Smooth muscle cell (in vitro differentiated cells): ENCODE measurements around the gene BTK. TPM values are rescaled to one million over a fixed set of nuclear protein-coding genes. Genes with fewer than 3 reads are reported as not detected.

Experiments
- DNase-seq: peaks from one replicate; lab custom pipeline; 2025; ENCODE audit not compliant: unreplicated experiment; lab: John Stamatoyannopoulos, UW
- H2AFZ ChIP-seq: fragments of 200-600 bp; sonication (generic); 2 replicates; pipeline ENCODE4 v1.6.0; 2016; ENCODE audit warnings: antibody characterized with exemption, low read depth, mild to moderate bottlenecking
- H3F3A ChIP-seq: fragments of 200-600 bp; sonication (generic); 2 replicates; pipeline ENCODE4 v1.6.0; 2017; ENCODE audit warnings: antibody characterized with exemption, low read depth
- H3K27ac ChIP-seq: fragments of 200-600 bp; sonication (generic); 2 replicates; pipeline ENCODE4 v1.5.1; 2016; ENCODE audit warnings: low read depth, mild to moderate bottlenecking
- H3K27me3 ChIP-seq: fragments of 200-600 bp; sonication (generic); 2 replicates; pipeline ENCODE4 v1.6.1; 2016; ENCODE audit warnings: low read depth, mild to moderate bottlenecking
- H3K36me3 ChIP-seq: fragments of 200-600 bp; sonication (generic); 2 replicates; pipeline ENCODE4 v1.5.1; 2016; ENCODE audit warnings: low read depth
- H3K4me1 ChIP-seq: fragments of 200-600 bp; sonication (generic); 2 replicates; pipeline ENCODE4 v1.5.1; 2016; ENCODE audit warnings: low read depth
- H3K4me2 ChIP-seq: fragments of 200-600 bp; sonication (generic); 2 replicates; pipeline ENCODE4 v1.6.0; 2016; ENCODE audit warnings: mild to moderate bottlenecking
- H3K4me3 ChIP-seq: fragments of 200-600 bp; sonication (generic); 2 replicates; pipeline ENCODE4 v1.5.1; 2016; ENCODE audit warnings: mild to moderate bottlenecking
- H3K79me2 ChIP-seq: fragments of 200-600 bp; sonication (generic); 2 replicates; pipeline ENCODE4 v1.6.0; 2016; ENCODE audit warnings: low read depth, mild to moderate bottlenecking
- H3K9ac ChIP-seq: fragments of 200-600 bp; sonication (generic); 2 replicates; pipeline ENCODE4 v1.6.0; 2016; ENCODE audit warnings: low read depth
- H3K9me3 ChIP-seq: fragments of 200-600 bp; sonication (generic); replicated peaks from 2 replicates; pipeline ENCODE4 v1.5.1; 2016; ENCODE audit warnings: low read depth
- H4K20me1 ChIP-seq: fragments of 200-600 bp; sonication (generic); 2 replicates; pipeline ENCODE4 v1.6.0; 2016; ENCODE audit warnings: low read depth
- WGBS: methylation state at CpG from one replicate; pipeline ENCODE4 v1.1.7; 2016; ENCODE audit warnings: low lambda C conversion rate; 5-methylcytosine and 5-hydroxymethylcytosine counted together
- polyA plus RNA-seq: library from polyadenylated mRNA; unstranded; fragments of >200 nt; fragmentation: Nextera tagmentation; extraction: Ambion mirVana; gene quantifications from 2 replicates; pipeline ENCODE4 v1.2.1, GENCODE V29; 2016
- total RNA-seq: library from RNA; depleted of rRNA; stranded (reverse); fragments of >200 nt; gene quantifications from 2 replicates; pipeline ENCODE4 v1.2.3, GENCODE V29; 2014
- TF ChIP-seq, protein P1 (sequence below): fragments of 200-600 bp; sonication (generic); IDR thresholded peaks from 2 replicates; pipeline ENCODE4 v1.5.1; 2017; ENCODE audit warnings: borderline replicate concordance, mild to moderate bottlenecking, antibody characterized with exemption; ENCODE audit not compliant: insufficient read depth, poor library complexity, severe bottlenecking

Gene BTK
- total and polyA plus RNA-seq, 2 experiments from 2014 or later, result 0.72 TPM; not detected in 1

DNA sequence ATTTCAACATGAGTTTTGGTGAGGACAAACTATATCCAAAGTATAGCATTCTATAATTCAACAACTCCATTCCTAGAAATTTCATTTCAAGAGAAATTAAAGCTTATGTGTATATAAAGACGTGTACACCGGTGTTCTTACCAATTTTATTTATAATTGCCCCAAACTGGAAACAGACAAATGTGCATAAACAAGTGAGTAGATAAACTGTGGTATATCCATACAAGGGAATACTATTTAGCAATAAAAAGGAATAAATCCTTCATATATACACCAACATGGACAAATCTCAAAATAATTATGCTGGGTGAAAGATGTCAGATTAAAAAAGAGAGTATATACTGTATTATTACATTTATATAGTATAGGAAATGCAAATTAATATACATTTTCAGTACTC is 42.0 kb upstream of the BTK start:
- no peak overlapping the region for H3K4me2 ChIP-seq
- TF ChIP-seq, protein P1, sequence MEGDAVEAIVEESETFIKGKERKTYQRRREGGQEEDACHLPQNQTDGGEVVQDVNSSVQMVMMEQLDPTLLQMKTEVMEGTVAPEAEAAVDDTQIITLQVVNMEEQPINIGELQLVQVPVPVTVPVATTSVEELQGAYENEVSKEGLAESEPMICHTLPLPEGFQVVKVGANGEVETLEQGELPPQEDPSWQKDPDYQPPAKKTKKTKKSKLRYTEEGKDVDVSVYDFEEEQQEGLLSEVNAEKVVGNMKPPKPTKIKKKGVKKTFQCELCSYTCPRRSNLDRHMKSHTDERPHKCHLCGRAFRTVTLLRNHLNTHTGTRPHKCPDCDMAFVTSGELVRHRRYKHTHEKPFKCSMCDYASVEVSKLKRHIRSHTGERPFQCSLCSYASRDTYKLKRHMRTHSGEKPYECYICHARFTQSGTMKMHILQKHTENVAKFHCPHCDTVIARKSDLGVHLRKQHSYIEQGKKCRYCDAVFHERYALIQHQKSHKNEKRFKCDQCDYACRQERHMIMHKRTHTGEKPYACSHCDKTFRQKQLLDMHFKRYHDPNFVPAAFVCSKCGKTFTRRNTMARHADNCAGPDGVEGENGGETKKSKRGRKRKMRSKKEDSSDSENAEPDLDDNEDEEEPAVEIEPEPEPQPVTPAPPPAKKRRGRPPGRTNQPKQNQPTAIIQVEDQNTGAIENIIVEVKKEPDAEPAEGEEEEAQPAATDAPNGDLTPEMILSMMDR, result no peak
- H3K4me3 ChIP-seq, result no peak overlapping the region
- H3K4me1 ChIP-seq, result no peaks in the 10 kb centered on the region
- peaks cover 9% of the 10 kb centered on the region for H3K9me3 ChIP-seq
- DNase-seq, result no peak
- no peak overlapping the region for H2AFZ ChIP-seq
- no peaks in the 10 kb centered on the region for H4K20me1 ChIP-seq
- H3K36me3 ChIP-seq, result no peaks in the 10 kb centered on the region
- no peaks in the 10 kb centered on the region for H3K27me3 ChIP-seq
- no peak overlapping the region for H3K27ac ChIP-seq
- WGBS, result 80% methylated on average over 2 of the region's 2 CpGs
- H3F3A ChIP-seq, result peaks cover 3% of the 10 kb centered on the region
- H3K9ac ChIP-seq, result no peak overlapping the region
- H3K79me2 ChIP-seq, result no peaks in the 10 kb centered on the region

DNA sequence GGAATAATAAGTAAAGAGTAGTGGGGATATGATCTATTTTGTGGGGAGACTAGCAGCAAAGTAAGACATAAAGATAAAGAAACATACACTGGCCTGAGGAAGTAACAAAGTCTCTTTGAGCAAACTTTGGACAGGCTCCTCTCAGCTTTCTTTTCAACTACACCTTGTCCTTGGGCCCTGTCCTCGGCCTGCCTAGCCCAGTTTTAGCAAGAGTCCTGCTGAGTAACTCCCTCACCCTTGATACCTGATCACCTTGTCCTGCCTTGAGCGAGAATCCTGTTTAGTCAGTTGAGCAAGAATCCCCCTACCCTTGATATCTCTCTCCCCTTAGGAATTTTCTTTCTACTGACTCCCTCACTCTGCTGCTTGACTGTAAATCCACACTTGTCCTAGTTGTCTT is 33.5 kb upstream of the BTK start:
- 45% methylated on average over 2 of the region's 2 CpGs for WGBS
- peak overlapping the region; percentile 84 for H3K27ac ChIP-seq
- DNase-seq, result no peak
- H3K36me3 ChIP-seq, result no peaks in the 10 kb centered on the region
- H3K4me2 ChIP-seq, result peak overlapping the region; percentile 84
- no peak overlapping the region for H2AFZ ChIP-seq
- no peaks in the 10 kb centered on the region for H4K20me1 ChIP-seq
- H3K79me2 ChIP-seq, result no peaks in the 10 kb centered on the region
- no peaks in the 10 kb centered on the region for H3K9me3 ChIP-seq
- H3F3A ChIP-seq, result no peaks in the 10 kb centered on the region
- peaks cover 9% of the 10 kb centered on the region for H3K4me1 ChIP-seq
- TF ChIP-seq, protein P1, result no peak
- H3K4me3 ChIP-seq, result peak overlapping the region; percentile 59
- no peak overlapping the region for H3K9ac ChIP-seq
- H3K27me3 ChIP-seq, result no peaks in the 10 kb centered on the region

DNA sequence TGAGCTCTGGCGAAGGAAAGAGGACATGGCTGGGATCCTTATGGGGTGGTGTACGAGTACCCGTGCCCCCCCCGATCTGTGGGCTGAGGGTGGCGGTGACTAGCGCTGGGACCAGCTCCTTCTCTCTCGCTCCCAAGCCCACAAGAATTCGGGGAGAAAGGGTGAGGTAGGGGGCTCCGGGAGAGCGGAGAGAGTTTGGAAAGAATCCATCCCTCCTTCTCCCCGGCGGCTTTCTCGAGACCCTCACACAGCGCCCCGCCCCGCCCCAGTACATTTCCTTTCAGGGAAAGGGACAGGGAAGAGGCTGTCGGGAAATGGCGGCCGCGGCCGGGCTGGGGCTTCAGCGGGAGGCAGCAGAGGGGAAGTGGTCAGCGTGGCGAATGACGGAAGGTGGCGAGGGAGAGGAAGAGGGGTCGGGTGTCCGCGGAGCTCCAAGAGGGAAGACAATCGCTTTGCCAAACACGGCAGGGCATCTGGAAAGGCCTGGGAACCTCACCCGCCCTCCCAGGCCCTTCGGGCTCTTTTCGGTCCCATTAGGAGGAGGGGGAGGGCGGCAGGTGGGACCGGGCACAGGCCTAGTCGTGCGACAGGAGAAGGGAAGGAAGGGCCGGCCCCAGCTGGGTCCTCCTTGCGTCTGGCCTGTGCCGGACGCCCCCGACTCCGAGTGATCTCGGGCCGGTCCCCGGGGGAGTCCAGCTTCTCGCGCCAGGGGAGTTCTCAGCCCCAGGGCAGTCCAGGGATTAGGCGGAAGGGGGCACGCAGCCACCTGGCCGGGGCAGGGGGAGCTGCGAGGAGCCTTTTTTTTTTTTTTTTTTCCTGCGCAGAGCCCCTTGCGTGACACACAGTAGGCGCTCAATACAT is 32.2 kb upstream of the BTK start:
- Histone ChIP-seq H3K27me3 (no peaks in the 10 kb centered on the region), H3K4me3 (peak overlapping the region; percentile 59), H3F3A (no peaks in the 10 kb centered on the region), H3K79me2 (no peaks in the 10 kb centered on the region), H3K9me3 (peaks cover 3% of the 10 kb centered on the region), H2AFZ (peak overlapping the region; percentile 28), H3K36me3 (no peaks in the 10 kb centered on the region), H3K4me2 (peak overlapping the region; percentile 84), H3K27ac (peak overlapping the region; percentile 84), H3K9ac (peak overlapping the region; percentile 91), H4K20me1 (no peaks in the 10 kb centered on the region), H3K4me1 (peaks cover 9% of the 10 kb centered on the region)
- peak; percentile 6 for DNase-seq
- 43% methylated on average over 54 of the region's 56 CpGs for WGBS
- TF ChIP-seq, protein P1, result no peak
